WTC11 (cell line): Measurements from ENCODE around the gene PITPNC1. TPM values are rescaled to one million over a fixed set of nuclear protein-coding genes. Genes with fewer than 3 reads are reported as not detected.

Experiments used
- ATAC-seq: fragments of 200-7000 bp; cut with Tn5 transposase; 2 replicates; pipeline ENCODE4 v1.10.0; 2021; ENCODE audit warnings: mild to moderate bottlenecking, moderate library complexity
- CTCF ChIA-PET: fragments of 300-600 bp; sonication (Branson Sonifier 250); formaldehyde crosslinking; loops from one replicate; lab custom pipeline; 2021; ENCODE audit warnings: antibody characterized with exemption; lab: Charles Lee
- POLR2A ChIA-PET: fragments of 350-600 bp; sonication (Branson Sonifier 250); formaldehyde crosslinking; loops from one replicate; lab custom pipeline; 2021; ENCODE audit warnings: antibody characterized with exemption; lab: Charles Lee
- DNase-seq: peaks from one replicate; pipeline ENCODE4 v3.0.0; 2021; ENCODE audit warnings: low spot score
- H3K27ac Mint-ChIP-seq: 2 replicates; pipeline ENCODE4 v1.8.0; 2021; ENCODE audit warnings: mixed read lengths
- H3K27me3 Mint-ChIP-seq: 2 replicates; pipeline ENCODE4 v1.8.0; 2021; ENCODE audit warnings: low read depth, mild to moderate bottlenecking, moderate library complexity, mixed read lengths
- H3K36me3 Mint-ChIP-seq: 2 replicates; pipeline ENCODE4 v1.8.0; 2021; ENCODE audit warnings: mixed read lengths
- H3K4me1 Mint-ChIP-seq: 2 replicates; pipeline ENCODE4 v1.8.0; 2022; ENCODE audit warnings: mixed read lengths
- H3K4me3 Mint-ChIP-seq: 2 replicates; pipeline ENCODE4 v1.8.0; 2021; ENCODE audit warnings: mild to moderate bottlenecking, moderate library complexity, mixed read lengths
- H3K9me3 Mint-ChIP-seq: 2 replicates; pipeline ENCODE4 v1.8.0; 2021; ENCODE audit warnings: mixed read lengths
- AR ChIP-seq: fragments of 250-450 bp; sonication (Bioruptor Pico); IDR thresholded peaks from 2 replicates; pipeline ENCODE4 v1.9.0; 2021; ENCODE audit warnings: mild to moderate bottlenecking
- ATF2 ChIP-seq: sonication (generic); formaldehyde crosslinking; IDR thresholded peaks from 2 replicates; pipeline ENCODE4 v1.8.1; 2022; ENCODE audit warnings: low read depth, missing genetic modification reagents, borderline replicate concordance
- E2F5 ChIP-seq: sonication (generic); formaldehyde crosslinking; IDR thresholded peaks from 2 replicates; pipeline ENCODE4 v1.8.1; 2022; ENCODE audit warnings: mild to moderate bottlenecking, moderate library complexity, missing genetic modification reagents
- ERG ChIP-seq: fragments of 250-450 bp; sonication (Bioruptor Pico); IDR thresholded peaks from 2 replicates; pipeline ENCODE4 v1.8.0; 2021; ENCODE audit warnings: mild to moderate bottlenecking
- GABPB1 ChIP-seq: sonication (generic); formaldehyde crosslinking; IDR thresholded peaks from 2 replicates; pipeline ENCODE4 v1.8.1; 2023; ENCODE audit warnings: mild to moderate bottlenecking, missing genetic modification reagents
- JAZF1 ChIP-seq: fragments of 250-450 bp; sonication (Bioruptor Pico); IDR thresholded peaks from 2 replicates; pipeline ENCODE4 v1.9.0; 2021; ENCODE audit warnings: moderate library complexity, mild to moderate bottlenecking, inconsistent platforms
- MLX ChIP-seq: sonication (generic); formaldehyde crosslinking; IDR thresholded peaks from 2 replicates; pipeline ENCODE4 v1.8.1; 2023; ENCODE audit warnings: mild to moderate bottlenecking, missing genetic modification reagents, moderate library complexity
- MXD4 ChIP-seq: fragments of 250-450 bp; sonication (Bioruptor Pico); IDR thresholded peaks from 2 replicates; pipeline ENCODE4 v1.8.0; 2021; ENCODE audit warnings: mild to moderate bottlenecking, moderate library complexity, borderline replicate concordance
- NFYB ChIP-seq: sonication (generic); formaldehyde crosslinking; conservative IDR thresholded peaks from 2 replicates; pipeline ENCODE4 v1.8.0; 2022; ENCODE audit warnings: low read depth, missing genetic modification reagents
- OVOL2 ChIP-seq: fragments of 250-450 bp; sonication (Bioruptor Pico); IDR thresholded peaks from 2 replicates; pipeline ENCODE4 v1.9.0; 2021; ENCODE audit warnings: mild to moderate bottlenecking, borderline replicate concordance
- RELA ChIP-seq: sonication (generic); formaldehyde crosslinking; IDR thresholded peaks from 2 replicates; pipeline ENCODE4 v1.8.1; 2022; ENCODE audit warnings: missing genetic modification reagents, mild to moderate bottlenecking, borderline replicate concordance
- SP1 ChIP-seq: sonication (generic); formaldehyde crosslinking; conservative IDR thresholded peaks from 2 replicates; pipeline ENCODE4 v1.8.1; 2022; ENCODE audit warnings: missing genetic modification reagents
- ZNF396 ChIP-seq: fragments of 250-450 bp; sonication (Bioruptor Pico); IDR thresholded peaks from 2 replicates; pipeline ENCODE4 v1.8.0; 2021; ENCODE audit warnings: mild to moderate bottlenecking, moderate library complexity, borderline replicate concordance
- ZNF671 ChIP-seq: fragments of 250-450 bp; sonication (Bioruptor Pico); IDR thresholded peaks from 2 replicates; pipeline ENCODE4 v1.8.0; 2021; ENCODE audit warnings: mild to moderate bottlenecking
- total RNA-seq: library from RNA; stranded (reverse); gene quantifications from 3 replicates; pipeline ENCODE4 v1.2.3, GENCODE V29; 2021
- TF ChIP-seq, protein P1 (sequence below): fragments of 250-450 bp; sonication (Bioruptor Pico); IDR thresholded peaks from 2 replicates; pipeline ENCODE4 v1.9.0; 2021; ENCODE audit warnings: mild to moderate bottlenecking
- TF ChIP-seq, protein P2 (sequence below): sonication (generic); formaldehyde crosslinking; conservative IDR thresholded peaks from 2 replicates; pipeline ENCODE4 v1.8.1; 2022; ENCODE audit warnings: mild to moderate bottlenecking, missing genetic modification reagents
- TF ChIP-seq, protein P3 (sequence below): sonication (generic); formaldehyde crosslinking; IDR thresholded peaks from 2 replicates; pipeline ENCODE4 v1.8.0; 2022; ENCODE audit warnings: mild to moderate bottlenecking, missing genetic modification reagents

The PITPNC1 gene
- total RNA-seq, 1 experiment from 2014 or later = 39.8 TPM

DNA sequence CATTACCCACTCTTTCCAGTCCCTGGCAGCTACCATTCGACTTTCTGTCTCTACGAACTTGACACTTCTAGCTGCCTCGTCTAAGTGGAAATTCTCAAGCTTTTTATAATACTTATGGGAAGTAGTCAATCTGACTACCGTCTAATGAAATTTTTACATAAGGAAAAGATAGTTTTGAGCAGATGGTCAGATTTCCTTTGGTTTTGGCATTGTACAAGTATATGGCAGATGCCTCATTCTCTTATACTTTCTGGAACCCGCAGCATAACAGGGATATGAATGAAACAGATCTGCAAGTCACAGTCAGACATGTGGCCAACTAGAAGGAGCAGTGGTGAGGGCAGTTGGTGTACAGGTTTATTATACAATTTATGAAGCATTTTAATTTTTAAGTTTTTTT is 146.0 kb downstream of the PITPNC1 start (continued):
- TF ChIP-seq ATF2 (no peak), ERG (CRISPR knock-in tag) (no peak), JAZF1 (CRISPR knock-in tag) (no peak), MXD4 (CRISPR knock-in tag) (no peak), ZNF671 (no peak), AR (CRISPR knock-in tag) (no peak)
- TF ChIP-seq, protein P1, sequence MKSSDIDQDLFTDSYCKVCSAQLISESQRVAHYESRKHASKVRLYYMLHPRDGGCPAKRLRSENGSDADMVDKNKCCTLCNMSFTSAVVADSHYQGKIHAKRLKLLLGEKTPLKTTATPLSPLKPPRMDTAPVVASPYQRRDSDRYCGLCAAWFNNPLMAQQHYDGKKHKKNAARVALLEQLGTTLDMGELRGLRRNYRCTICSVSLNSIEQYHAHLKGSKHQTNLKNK (CRISPR knock-in tag) = no peak

DNA sequence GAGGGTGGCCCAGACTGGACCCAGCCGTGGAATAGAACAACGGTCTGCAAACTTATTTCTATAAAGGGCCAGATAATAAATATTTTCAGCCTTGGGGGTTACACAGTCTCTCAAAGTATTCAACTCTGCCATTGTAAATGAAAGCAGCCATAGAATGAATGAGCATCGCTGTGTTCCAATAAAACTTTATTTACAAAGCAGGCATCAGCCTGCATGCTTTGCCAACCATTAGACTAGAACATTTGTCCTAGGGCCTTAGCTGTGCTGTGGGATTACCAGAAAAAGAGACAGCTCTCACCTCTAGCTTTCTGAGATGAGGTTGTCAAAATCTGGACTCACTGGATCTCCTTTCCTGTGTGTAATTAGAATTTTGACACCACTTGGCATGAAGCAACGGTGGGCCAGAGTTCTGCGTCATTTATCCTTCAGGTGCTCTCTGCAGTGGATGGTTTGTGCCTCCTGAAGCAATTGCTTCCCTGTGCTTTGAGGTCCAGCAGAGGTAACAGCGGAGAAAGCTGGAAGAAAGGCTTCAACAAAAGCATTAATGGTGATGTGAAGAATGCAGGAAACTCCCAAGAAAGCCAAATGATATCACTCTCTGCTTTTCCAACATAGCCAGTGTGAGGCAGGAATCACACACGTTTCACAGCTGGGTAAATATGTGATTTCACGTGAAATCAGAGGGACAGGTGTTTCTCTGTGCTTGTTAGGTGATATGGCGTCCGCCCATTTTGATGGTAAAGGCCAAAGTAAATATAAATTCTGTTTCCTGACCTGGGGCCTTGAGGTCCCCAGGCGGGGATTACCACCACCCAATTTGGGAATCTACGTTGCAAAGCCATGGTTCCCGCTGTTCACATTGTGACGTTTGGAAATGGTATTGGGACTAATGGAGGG is 148.4 kb downstream of the PITPNC1 start:
- Mint-ChIP-seq H3K4me3 (no peak overlapping the region), H3K4me1 (peaks cover 57% of the 10 kb centered on the region), H3K36me3 (no peaks in the 10 kb centered on the region), H3K27me3 (no peaks in the 10 kb centered on the region), H3K27ac (peak overlapping the region; percentile 66), H3K9me3 (no peaks in the 10 kb centered on the region)
- DNase-seq (no peak), ATAC-seq (no peak)
- ChIA-PET POLR2A (no interaction called here), CTCF (interaction anchor here (1.2 kb wide), 1 partner anchor 50 kb away, joined by 3 read pairs; no protein-coding TSS in a partner anchor)
- no peak for TF ChIP-seq RELA
- TF ChIP-seq ZNF396 (CRISPR knock-in tag) = no peak
- TF ChIP-seq, protein P2, sequence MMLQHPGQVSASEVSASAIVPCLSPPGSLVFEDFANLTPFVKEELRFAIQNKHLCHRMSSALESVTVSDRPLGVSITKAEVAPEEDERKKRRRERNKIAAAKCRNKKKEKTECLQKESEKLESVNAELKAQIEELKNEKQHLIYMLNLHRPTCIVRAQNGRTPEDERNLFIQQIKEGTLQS (CRISPR knock-in tag) = no peak
- TF ChIP-seq, protein P3, sequence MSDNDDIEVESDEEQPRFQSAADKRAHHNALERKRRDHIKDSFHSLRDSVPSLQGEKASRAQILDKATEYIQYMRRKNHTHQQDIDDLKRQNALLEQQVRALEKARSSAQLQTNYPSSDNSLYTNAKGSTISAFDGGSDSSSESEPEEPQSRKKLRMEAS (CRISPR knock-in tag) = no peak
- no peak for TF ChIP-seq MLX (CRISPR knock-in tag)
- TF ChIP-seq E2F5 = no peak

DNA sequence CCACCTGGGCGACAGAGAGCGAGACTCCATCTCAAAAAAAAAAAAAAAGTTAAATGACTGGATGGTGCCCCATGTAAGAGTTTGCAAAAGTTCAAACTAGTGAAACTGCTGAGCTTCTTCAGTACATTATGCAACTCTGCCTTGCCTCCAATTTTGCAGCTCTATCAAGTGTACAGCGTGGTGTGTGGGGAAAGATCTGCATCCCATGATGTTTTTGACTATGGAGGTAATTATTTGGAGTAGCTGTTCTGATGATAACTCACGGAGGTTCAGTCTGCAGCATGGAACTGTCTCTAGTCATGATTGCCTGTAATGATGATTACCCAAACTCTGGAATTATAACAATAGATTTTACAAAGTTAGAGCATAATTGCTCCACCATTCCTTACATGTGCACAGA is 149.6 kb downstream of the PITPNC1 start:
- ChIA-PET POLR2A (no interaction called here), CTCF (interaction anchor here (0.8 to 2.2 kb wide), 2 partner anchors 51 to 148 kb away, joined by 3 to 8 read pairs; no protein-coding TSS in a partner anchor)
- Mint-ChIP-seq H3K4me3 (no peak overlapping the region), H3K27ac (no peak overlapping the region), H3K4me1 (peaks cover 55% of the 10 kb centered on the region), H3K27me3 (no peaks in the 10 kb centered on the region), H3K9me3 (no peaks in the 10 kb centered on the region), H3K36me3 (no peaks in the 10 kb centered on the region)
- DNase-seq = no peak
- no peak for ATAC-seq
- TF ChIP-seq NFYB (CRISPR knock-in tag) = no peak
- no peak for TF ChIP-seq GABPB1
- no peak for TF ChIP-seq SP1 (CRISPR knock-in tag)
- no peak for TF ChIP-seq OVOL2 (CRISPR knock-in tag)
